ENCODE results near the gene CDC7. TPM values are rescaled to one million over a fixed set of nuclear protein-coding genes. Genes with fewer than 3 reads are reported as not detected.
"Not testable (repeated sequence)": the region's sequence is repeated elsewhere in the genome, so short reads cannot be mapped to it uniquely, and the experiment has no call there.

Gene CDC7
- total RNA-seq: 5.6 and 11.9 TPM in 2 replicates

DNA sequence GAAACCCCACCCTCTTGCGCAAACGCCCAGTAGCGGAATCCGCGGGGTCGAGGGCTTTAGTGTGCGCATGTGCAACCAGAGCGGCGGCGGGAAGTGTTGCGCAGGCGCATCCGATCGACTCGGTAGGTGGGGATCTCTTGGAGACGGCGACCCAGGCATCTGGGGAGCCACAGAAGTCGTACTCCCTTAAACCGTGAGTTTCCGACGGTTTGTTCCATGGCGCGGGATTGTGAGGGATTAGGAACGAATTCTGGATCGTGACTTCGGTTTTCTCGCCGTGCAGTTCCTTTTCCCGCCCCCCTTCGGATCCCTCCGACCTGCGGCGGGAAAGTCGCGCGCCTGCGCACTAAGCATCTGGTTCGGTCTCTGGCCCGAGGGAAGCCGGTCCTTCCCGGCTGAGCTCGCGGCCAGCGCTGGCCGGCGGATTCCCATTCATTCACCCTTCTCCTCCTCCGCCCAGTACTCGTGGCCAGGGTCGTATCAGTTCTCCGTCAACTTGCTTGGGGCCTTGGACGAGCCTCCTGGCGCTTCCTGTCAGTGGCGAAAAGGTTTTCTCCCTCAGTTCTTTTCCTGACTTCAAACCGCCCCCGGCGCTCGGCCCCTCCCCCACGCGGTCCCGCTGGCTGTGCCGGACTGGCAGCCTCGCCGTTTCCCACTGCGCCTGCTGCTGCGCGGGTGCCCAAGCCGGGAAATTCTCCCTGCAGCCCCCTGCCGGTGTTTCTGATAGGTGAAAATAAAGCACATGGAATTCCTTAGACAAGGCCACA, at the start of gene CDC7:
TSS of gene CDC7 (plus strand) at position 96 of the 767 bp plus-strand sequence. CDS start 866 bp downstream, outside the sequence.
- peak; percentile 49 for DNase-seq (ENCODE audit: low read depth, low spot score)

GRCh38 chr1:91454136-91454535, 46.5 kb upstream of the CDC7 start:
- no peak for DNase-seq (ENCODE audit: low read depth, low spot score)

DNA sequence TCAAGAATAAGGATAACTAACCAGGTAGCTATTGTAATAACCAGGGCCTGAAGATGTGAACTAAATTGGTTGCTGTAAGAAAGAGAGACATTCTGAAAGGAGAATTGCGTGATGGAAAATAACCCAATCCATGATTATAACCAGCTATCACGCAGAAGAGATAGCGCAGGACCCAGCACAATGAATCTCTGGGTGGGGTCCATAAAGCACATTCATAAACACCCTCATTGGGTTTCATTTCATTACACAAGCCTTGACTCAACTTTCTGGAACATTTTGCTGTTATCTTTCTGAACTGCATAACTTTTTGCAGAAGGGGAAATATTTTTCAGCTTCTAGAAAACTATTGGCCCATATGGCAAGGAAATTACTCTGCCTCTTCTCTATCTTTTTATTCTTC, 45.3 kb upstream of the CDC7 start:
- DNase-seq (ENCODE audit: low read depth, low spot score): no peak

GRCh38 chr1:91455896-91456295, 44.8 kb upstream of the CDC7 start:
- no peak for DNase-seq (ENCODE audit: low read depth, low spot score)

DNA sequence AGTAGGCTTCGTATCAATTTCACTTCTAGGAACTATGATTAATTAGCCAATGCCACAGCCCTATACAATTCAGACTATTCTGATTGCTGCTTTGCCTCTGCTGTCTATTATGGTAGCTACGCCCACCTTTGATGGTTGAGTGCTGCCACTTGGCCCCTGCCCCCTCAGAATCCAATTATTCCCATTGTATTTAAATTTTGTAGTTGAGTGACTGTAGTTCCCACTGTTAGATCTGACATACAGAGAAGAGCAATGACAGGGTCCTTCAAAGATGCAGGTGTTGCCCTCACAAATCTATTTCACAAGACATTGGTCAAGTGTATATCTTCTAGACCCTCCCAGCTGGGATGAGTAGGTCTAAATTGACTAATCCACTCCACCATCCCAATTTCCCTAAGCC, 35.3 kb upstream of the CDC7 start:
- not testable (repeated sequence) for DNase-seq (ENCODE audit: low read depth, low spot score)

GRCh38 chr1:91476533-91477217, 24.0 kb upstream of the CDC7 start:
- DNase-seq (ENCODE audit: low read depth, low spot score): no peak

- DNase-seq (ENCODE audit: low read depth, low spot score): no peak
These were observed 13.2 kb upstream of the CDC7 start for GRCh38 chr1:91487469-91487868.

GRCh38 chr1:91490501-91490900, 10.2 kb upstream of the CDC7 start:
- no peak for DNase-seq (ENCODE audit: low read depth, low spot score)

- no peak for DNase-seq (ENCODE audit: low read depth, low spot score)
These were observed 2.6 kb upstream of the CDC7 start for GRCh38 chr1:91498035-91498434.

- DNase-seq (ENCODE audit: low read depth, low spot score): no peak
These were observed 2.0 kb upstream of the CDC7 start for GRCh38 chr1:91498498-91499245.

DNA sequence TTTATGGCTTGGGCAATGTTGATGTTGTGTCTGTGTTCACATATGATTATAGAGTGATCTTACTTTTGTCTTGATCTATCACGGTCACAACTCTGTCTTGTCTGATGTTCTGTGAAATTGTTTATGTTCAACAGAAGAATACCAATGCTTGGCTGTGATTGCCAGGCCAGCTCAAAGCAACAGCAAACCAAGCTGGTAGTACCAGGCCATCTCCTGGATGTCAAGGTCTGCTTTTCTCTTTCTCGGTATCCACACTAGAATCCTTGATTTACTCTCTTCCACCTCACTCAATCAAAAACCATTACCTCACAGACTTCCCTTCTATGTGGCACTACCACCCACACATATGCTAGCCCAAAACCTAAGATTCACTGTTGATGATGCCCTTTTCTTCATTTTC, 1.3 kb upstream of the CDC7 start:
- no peak for DNase-seq (ENCODE audit: low read depth, low spot score)

DNA sequence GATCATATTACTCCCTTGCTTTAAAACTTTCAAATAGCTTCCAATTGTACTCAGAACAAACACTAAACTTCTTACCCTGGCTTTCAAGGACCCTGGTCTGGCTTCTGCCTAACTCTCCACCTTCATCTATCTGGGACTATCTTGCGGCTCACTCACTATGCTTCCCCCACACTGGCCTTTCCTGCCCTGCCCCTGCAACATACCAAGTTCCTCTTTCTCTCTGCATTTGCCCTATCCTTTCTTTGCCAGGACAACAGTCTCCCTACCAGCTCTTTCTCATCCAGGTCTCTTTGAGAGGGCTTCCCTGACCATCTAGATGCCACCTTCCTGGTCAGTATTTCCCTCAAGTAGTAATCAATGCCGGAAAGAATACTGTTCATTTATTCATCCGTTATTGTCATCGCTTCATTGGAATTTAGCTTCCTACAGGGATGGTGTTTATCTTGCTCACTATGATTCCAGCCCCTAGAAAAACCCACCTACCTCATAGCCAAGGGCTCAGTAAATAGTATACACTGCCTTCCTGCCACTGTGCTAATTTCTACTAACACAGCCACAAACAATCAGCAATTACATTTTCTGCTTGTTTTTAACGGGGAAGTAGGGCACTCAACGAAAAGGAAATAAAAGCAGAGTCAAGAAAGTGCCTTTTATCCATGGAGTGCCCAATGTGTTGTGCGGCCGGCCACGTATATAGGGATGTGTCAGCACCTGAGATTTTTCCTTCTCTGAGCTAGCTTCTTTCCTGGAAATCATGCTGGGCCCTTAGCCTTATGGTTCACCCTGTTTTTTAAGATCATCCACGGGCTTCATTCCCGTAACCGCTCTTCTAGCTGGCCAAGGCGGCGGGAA, 521 bp upstream of the CDC7 start:
- no peak for DNase-seq (ENCODE audit: low read depth, low spot score)

DNA sequence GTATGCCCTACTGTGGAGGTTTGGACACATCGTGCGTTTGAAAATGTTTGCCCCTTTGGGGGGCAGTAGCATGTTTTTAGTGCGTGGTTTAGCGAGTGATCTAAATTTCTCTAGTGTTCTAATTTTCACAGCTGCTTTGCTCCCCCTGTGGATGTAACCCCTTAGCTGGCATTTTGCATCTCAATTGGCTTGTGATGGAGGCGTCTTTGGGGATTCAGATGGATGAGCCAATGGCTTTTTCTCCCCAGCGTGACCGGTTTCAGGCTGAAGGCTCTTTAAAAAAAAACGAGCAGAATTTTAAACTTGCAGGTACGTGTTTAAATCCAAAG, 836 bp downstream of the CDC7 start:
- no peak for DNase-seq (ENCODE audit: low read depth, low spot score)

DNA sequence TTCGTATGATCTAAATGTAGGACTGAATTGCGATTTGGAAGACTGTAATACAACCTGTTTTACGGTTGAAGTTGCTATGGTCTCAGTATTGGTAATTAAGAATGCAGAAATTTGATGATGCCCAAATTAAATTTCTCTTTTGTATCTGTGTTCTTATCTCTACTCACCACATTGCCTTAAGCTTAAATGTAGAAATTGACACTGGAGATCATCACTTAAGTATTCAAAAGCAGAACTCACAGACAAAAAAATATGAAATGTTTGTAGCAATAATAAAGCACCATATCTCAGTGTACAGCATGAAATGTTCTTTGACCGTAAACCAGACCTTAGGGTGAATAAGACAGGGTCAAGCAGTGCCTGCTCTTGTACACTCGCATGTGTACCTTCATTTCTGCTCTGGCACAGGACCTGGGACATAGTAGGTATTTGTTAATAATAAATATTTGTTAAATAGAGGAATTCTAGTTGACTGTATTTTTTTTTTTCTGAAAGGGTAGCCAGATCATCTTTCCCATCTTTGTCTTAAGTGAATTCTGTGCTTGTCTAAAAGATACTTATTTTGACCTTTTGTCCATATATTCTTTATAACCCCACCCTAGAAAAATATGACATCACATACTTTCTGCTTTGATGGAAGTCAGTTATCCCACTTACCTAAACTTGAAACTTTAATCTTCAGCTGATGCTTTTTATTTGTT, 1.5 kb downstream of the CDC7 start:
- DNase-seq (ENCODE audit: low read depth, low spot score): no peak

DNA sequence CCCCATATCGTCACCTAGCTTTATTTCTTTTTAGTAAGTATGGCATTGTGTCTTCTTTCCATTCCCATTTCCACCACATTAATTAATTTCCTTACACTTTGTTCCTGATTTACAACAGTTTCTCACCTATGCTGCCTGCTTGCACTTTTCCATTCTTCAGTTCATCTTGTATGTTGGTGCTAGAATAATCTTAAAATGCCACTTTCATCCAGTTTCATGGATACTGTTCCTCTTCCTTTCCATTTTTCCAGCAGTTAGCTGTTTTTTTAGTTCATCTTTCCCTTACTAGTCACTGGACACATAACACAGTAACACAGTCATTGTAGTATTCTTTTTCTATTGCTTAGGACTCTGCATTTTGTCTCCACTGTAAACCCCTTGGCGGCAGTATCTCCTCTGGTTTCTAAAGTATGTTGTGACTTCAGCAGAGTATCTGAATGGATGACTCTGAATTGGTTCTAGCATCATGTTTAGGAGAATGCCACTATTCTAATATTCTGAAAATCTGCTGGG, 2.1 kb downstream of the CDC7 start:
- DNase-seq (ENCODE audit: low read depth, low spot score): no peak

DNA sequence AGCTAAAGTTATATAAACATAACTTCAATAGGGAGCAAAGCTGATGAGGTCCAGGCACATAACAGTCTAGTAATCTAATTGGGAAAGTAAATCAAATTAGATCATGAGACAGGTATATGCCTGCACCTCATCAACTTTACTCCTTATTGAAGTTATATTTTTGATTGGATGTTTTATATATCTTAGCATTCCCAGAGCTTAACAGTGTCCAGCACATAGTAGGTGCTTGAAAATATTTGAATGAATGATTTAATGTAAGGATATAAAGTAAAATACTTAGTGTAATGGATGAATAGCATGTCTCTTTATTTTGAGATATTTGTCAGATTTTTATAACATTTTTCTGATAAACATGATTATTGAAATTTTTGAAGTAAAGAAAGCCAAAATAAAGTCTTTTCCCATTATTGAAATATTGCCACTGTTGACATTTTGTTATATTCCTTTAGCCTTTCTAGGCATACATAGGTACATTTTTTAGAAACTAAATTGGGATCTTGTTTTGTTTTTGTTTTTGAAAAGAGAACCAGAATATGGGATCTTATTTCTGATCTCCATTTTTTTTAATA, 2.8 kb downstream of the CDC7 start:
- no peak for DNase-seq (ENCODE audit: low read depth, low spot score)

GRCh38 chr1:91503975-91504530, 3.4 kb downstream of the CDC7 start:
- no peak for DNase-seq (ENCODE audit: low read depth, low spot score)

- no peak for DNase-seq (ENCODE audit: low read depth, low spot score)
These were observed 4.4 kb downstream of the CDC7 start for GRCh38 chr1:91505086-91505485.

DNA sequence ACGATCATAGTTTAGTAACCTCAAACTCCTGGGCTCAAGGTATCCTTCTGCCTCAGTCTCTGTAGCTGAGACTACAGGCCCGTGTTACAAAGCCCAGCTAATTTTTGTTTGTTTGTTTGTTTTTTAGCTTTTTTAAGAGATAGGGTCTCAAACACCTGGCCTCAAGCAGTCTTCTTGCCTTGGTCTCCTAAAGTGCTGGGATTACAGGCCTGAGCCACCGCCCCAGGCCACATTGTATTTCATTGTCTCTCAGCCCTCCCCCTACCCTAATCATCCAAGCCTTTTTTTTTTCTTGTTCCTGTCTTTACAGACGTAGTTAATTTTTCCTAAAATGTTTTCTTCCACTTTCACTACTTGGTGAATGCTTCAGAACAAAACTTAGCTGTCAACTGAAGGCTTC, 5.4 kb downstream of the CDC7 start:
- DNase-seq (ENCODE audit: low read depth, low spot score): no peak

DNA sequence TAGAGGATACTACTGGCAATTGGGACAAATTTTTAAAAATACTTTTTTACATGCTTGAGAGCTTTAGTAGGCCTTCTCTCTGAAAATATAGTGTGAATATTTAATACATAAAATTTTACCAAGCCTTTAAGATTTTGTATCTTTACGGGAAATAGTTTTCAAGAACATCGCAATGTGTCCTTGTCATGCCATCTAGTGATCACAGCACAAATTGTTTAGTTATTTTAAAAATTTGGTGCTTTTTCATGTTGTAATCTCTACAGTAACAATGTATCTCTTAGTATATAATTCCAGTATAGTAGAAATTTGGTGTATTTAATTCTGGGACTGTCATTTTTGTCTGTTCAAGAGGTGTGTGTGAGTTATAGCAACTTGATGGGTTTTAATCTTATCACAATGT, 6.7 kb downstream of the CDC7 start:
- DNase-seq (ENCODE audit: low read depth, low spot score): no peak
